ENCODE results near the gene ATG5. TPM values are rescaled to one million over a fixed set of nuclear protein-coding genes. Genes with fewer than 3 reads are reported as not detected.
"Not testable (repeated sequence)": the region's sequence is repeated elsewhere in the genome, so short reads cannot be mapped to it uniquely, and the experiment has no call there.

The ATG5 gene
- total RNA-seq, 2 donors from 2014 or later: 21.1 to 26.5 TPM

- Histone ChIP-seq H3K4me3 (no peak overlapping the region), H3K27ac (no peak overlapping the region), H3K4me1 (no peaks in the 10 kb centered on the region), H3K36me3 (replicated peaks in 1 of 2; ENCODE audit: insufficient read depth in 1 of 2, low read depth in 2 of 2) (no peaks in the 10 kb centered on the region), H3K27me3 (no peaks in the 10 kb centered on the region), H3K9me3 (no peaks in the 10 kb centered on the region)
- DNase-seq: no peak
- 89 to 100% methylated on average over 1 of the region's 1 CpG for WGBS, 2 donors
- ATAC-seq: no peak
- intact Hi-C loops (cut with DNase I): no loop called here
- TF ChIP-seq CTCF (IDR thresholded peaks at IDR 0.05) (no peak), POLR2A (IDR thresholded peaks at IDR 0.05) (no peak)
These were observed 88.3 kb downstream of the ATG5 start for GRCh38 chr6:106237286-106237685.

GRCh38 chr6:106229876-106230445 is 95.6 kb downstream of the ATG5 start:
- intact Hi-C loops (cut with DNase I): loop anchor here (10.0 kb wide), 1 partner anchor 495 kb away; no protein-coding TSS in a partner anchor
- not testable (repeated sequence) for H3K36me3 ChIP-seq (replicated peaks in 1 of 2; ENCODE audit: insufficient read depth in 1 of 2, low read depth in 2 of 2); H3K27me3 ChIP-seq; H3K4me1 ChIP-seq; H3K9me3 ChIP-seq; ATAC-seq; H3K4me3 ChIP-seq; DNase-seq; H3K27ac ChIP-seq
- WGBS, 2 donors: 73 to 81% methylated on average over 5 of the region's 5 CpGs

- H3K9me3 ChIP-seq: no peaks in the 10 kb centered on the region
- no peak overlapping the region for H3K27ac ChIP-seq
- ATAC-seq (no peak), DNase-seq (no peak)
- H3K36me3 ChIP-seq (replicated peaks in 1 of 2; ENCODE audit: insufficient read depth in 1 of 2, low read depth in 2 of 2): no peaks in the 10 kb centered on the region
- no peaks in the 10 kb centered on the region for H3K27me3 ChIP-seq
- 97 to 99% methylated on average over 17 of the region's 17 CpGs for WGBS, 2 donors
- H3K4me3 ChIP-seq: no peak overlapping the region
- TF ChIP-seq CTCF (IDR thresholded peaks at IDR 0.05): no peak
- no peak for TF ChIP-seq POLR2A (IDR thresholded peaks at IDR 0.05)
- H3K4me1 ChIP-seq: peaks cover 6% of the 10 kb centered on the region
- intact Hi-C loops (cut with DNase I): loop anchor here (10.0 kb wide), 1 partner anchor 493 kb away; no protein-coding TSS in a partner anchor
These were observed 97.7 kb downstream of the ATG5 start for GRCh38 chr6:106227612-106228507.

GRCh38 chr6:106226676-106227075 is 98.9 kb downstream of the ATG5 start:
- no peak overlapping the region for H3K4me3 ChIP-seq
- WGBS, 2 donors: 84 to 89% methylated on average over 2 of the region's 2 CpGs
- no peak overlapping the region for H3K27ac ChIP-seq
- TF ChIP-seq CTCF (IDR thresholded peaks at IDR 0.05) (no peak), POLR2A (IDR thresholded peaks at IDR 0.05) (no peak)
- no peaks in the 10 kb centered on the region for H3K36me3 ChIP-seq (replicated peaks in 1 of 2; ENCODE audit: insufficient read depth in 1 of 2, low read depth in 2 of 2)
- no peaks in the 10 kb centered on the region for H3K9me3 ChIP-seq
- no peak for DNase-seq
- H3K4me1 ChIP-seq: peaks cover 6% of the 10 kb centered on the region
- no peak for ATAC-seq
- intact Hi-C loops (cut with DNase I): loop anchor here (10.0 kb wide), 1 partner anchor 492 kb away; no protein-coding TSS in a partner anchor
- H3K27me3 ChIP-seq: no peaks in the 10 kb centered on the region

DNA sequence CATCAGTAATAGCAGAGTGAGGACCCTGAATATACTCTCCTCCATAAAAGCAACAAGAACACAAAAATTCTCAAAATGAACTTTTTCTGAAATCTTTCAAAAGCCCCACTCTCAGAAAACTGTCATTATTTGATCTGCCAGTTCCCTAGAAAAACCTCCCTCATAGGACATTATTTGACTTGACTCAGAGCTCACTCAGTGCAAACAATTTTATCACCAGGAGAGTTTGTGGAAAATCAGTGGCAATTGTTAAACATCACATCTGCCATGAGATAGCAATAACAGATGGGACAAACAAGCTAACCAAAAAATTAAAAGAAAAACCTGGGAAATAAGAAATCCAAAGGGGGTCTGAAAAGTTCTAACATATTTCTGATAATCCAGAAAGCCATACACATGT is 100.0 kb downstream of the ATG5 start:
- intact Hi-C loops (cut with DNase I): loop anchor here (10.0 kb wide), 1 partner anchor 491 kb away; no protein-coding TSS in a partner anchor
- Histone ChIP-seq H3K4me1 (peaks cover 6% of the 10 kb centered on the region), H3K9me3 (no peaks in the 10 kb centered on the region), H3K36me3 (replicated peaks in 1 of 2; ENCODE audit: insufficient read depth in 1 of 2, low read depth in 2 of 2) (no peaks in the 10 kb centered on the region), H3K27me3 (no peaks in the 10 kb centered on the region), H3K4me3 (no peak overlapping the region), H3K27ac (no peak overlapping the region)
- DNase-seq: no peak
- no peak for ATAC-seq
- TF ChIP-seq POLR2A (IDR thresholded peaks at IDR 0.05): no peak
- TF ChIP-seq CTCF (IDR thresholded peaks at IDR 0.05): no peak
